ENCODE data around the gene TMEM9.

DNA sequence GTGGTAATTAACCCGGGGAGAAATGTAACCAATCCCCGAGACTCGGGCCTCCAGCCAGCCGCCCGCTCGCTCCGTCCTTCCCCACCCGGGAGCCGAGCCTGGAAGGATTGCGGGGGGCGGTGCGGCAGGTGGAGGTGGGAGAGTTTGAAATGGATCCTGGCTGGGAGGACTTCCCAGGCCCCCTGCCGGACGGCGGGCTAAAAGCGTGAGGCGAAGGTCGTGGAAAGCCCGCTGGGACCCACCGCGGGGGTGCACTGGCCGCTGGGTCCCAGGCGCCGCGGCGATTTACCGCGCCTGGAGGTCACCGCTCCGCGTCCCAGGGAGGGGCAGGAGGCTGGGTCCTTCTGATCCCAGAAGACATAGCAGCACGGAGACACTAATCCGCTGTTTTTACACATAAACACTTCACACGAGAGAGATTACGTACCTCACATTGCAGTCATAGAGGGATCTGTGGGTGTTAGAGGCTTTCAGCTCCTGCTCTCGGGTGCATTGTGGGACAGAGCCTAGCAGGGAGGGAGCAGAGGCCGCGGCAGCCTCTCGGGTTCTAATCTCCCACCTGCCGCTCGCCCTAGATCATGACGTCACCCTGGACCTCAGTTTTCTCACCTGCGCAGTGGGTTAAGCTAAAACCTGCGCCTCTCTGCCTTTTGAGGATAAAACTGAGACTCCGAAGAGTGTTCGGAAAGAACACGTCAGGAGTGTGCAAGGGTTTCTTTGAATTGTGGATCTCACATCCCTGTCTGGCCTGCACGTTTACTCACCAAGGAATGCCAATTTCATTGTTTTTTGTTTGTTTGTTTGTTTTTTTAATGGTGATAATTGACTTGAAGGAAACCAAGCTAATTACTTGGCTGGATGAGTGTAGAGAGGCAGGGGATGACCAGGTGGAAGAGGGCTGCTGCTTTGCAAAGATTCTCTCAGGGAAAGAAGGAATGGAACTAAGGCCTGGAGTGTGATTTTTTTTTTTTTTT lies 17.1 kb upstream of the TMEM9 start:
- TF ChIP-seq SUZ12 (IDR thresholded peaks at IDR 0.05; ENCODE audit: extremely low read depth, insufficient read depth, insufficient read length) = no peak
- TF ChIP-seq YY1 (IDR thresholded peaks at IDR 0.05; ENCODE audit: insufficient read depth, insufficient read length) = no peak

Data from NT2/D1 (cell line).